Measurements from ENCODE around the gene MYRF. TPM values are rescaled to one million over a fixed set of nuclear protein-coding genes. Genes with fewer than 3 reads are reported as not detected.

The MYRF gene
- total RNA-seq, 1 donor, result 0.36 TPM

- Histone ChIP-seq H3K4me3 (ENCODE audit: insufficient read depth, low read length) (no peak overlapping the region), H3K4me1 (ENCODE audit: insufficient read depth, low read length) (peaks cover 8% of the 10 kb centered on the region), H3K9me3 (ENCODE audit: low read depth, low read length) (no peaks in the 10 kb centered on the region), H3K36me3 (ENCODE audit: insufficient read depth, low read length) (peaks cover 50% of the 10 kb centered on the region), H3K27ac (ENCODE audit: low read depth, low read length) (no peak overlapping the region), H3K4me2 (ENCODE audit: insufficient read depth, low read length) (no peak overlapping the region), H3K27me3 (ENCODE audit: insufficient read depth, low read length) (no peaks in the 10 kb centered on the region), H4K20me1 (ENCODE audit: insufficient read depth, low read length) (no peaks in the 10 kb centered on the region), H2AFZ (ENCODE audit: low read length) (no peak overlapping the region), H3K79me2 (ENCODE audit: insufficient read depth, low read length) (peaks cover 11% of the 10 kb centered on the region)
- TF ChIP-seq CTCF (IDR thresholded peaks at IDR 0.05; ENCODE audit: extremely low read depth, low read depth, low read length), result no peak
- no peak for DNase-seq (ENCODE audit: insufficient read length, low spot score, missing footprints)
These were observed 54.3 kb downstream of the MYRF start for GRCh38 chr11:61806785-61807184.

GRCh38 chr11:61810671-61811175 is 58.3 kb downstream of the MYRF start:
- Histone ChIP-seq H3K36me3 (ENCODE audit: insufficient read depth, low read length) (peaks cover 35% of the 10 kb centered on the region), H3K27ac (ENCODE audit: low read depth, low read length) (no peak overlapping the region), H3K9me3 (ENCODE audit: low read depth, low read length) (no peaks in the 10 kb centered on the region), H3K79me2 (ENCODE audit: insufficient read depth, low read length) (peaks cover 9% of the 10 kb centered on the region), H3K27me3 (ENCODE audit: insufficient read depth, low read length) (no peaks in the 10 kb centered on the region), H3K4me3 (ENCODE audit: insufficient read depth, low read length) (no peak overlapping the region), H4K20me1 (ENCODE audit: insufficient read depth, low read length) (no peaks in the 10 kb centered on the region), H2AFZ (ENCODE audit: low read length) (no peak overlapping the region), H3K4me2 (ENCODE audit: insufficient read depth, low read length) (no peak overlapping the region), H3K4me1 (ENCODE audit: insufficient read depth, low read length) (peaks cover under 1% of the 10 kb centered on the region)
- no peak for TF ChIP-seq CTCF (IDR thresholded peaks at IDR 0.05; ENCODE audit: extremely low read depth, low read depth, low read length)
- no peak for DNase-seq (ENCODE audit: insufficient read length, low spot score, missing footprints)

GRCh38 chr11:61811831-61812230 is 59.4 kb downstream of the MYRF start:
- no peak for DNase-seq (ENCODE audit: insufficient read length, low spot score, missing footprints)
- Histone ChIP-seq H3K36me3 (ENCODE audit: insufficient read depth, low read length) (peaks cover 28% of the 10 kb centered on the region), H3K27ac (ENCODE audit: low read depth, low read length) (no peak overlapping the region), H4K20me1 (ENCODE audit: insufficient read depth, low read length) (no peaks in the 10 kb centered on the region), H3K4me1 (ENCODE audit: insufficient read depth, low read length) (peaks cover 10% of the 10 kb centered on the region), H3K79me2 (ENCODE audit: insufficient read depth, low read length) (peaks cover 11% of the 10 kb centered on the region), H3K27me3 (ENCODE audit: insufficient read depth, low read length) (no peaks in the 10 kb centered on the region), H3K9me3 (ENCODE audit: low read depth, low read length) (no peaks in the 10 kb centered on the region), H2AFZ (ENCODE audit: low read length) (no peak overlapping the region), H3K4me2 (ENCODE audit: insufficient read depth, low read length) (no peak overlapping the region), H3K4me3 (ENCODE audit: insufficient read depth, low read length) (no peak overlapping the region)
- no peak for TF ChIP-seq CTCF (IDR thresholded peaks at IDR 0.05; ENCODE audit: extremely low read depth, low read depth, low read length)

DNA sequence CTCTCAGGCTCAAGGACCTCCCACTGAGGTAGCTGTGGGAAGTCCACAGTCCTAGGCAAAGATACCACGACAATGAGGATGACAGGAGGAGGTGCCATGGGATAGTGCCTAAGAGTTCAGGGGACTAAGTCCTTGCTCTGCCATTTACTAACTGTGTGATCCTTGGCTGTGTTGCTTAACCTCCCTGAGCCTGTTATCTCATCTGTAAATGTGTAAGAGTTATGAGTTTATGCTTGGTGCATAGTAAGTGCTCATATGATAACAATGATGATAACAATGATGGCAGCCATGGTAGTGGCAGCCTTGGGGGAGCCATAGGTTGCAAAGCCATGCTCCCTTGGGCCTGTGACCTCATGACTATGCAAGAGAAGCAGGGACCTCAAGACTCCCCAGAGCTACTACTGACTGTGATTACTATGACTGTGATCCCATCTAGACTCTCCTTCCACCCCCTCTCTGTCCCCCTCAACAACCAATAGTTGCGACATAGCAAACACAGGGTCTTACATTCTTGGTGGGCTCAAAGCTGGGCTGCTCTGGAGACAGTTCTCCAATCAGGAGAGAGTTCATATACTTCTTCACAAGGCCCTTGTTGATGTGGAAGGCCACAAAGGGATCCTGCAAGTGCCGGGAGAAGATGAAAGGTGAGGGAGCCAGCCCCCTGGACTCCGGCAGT is 60.4 kb downstream of the MYRF start:
- no peak overlapping the region for H3K27ac ChIP-seq (ENCODE audit: low read depth, low read length)
- no peak for TF ChIP-seq CTCF (IDR thresholded peaks at IDR 0.05; ENCODE audit: extremely low read depth, low read depth, low read length)
- peaks cover 11% of the 10 kb centered on the region for H3K79me2 ChIP-seq (ENCODE audit: insufficient read depth, low read length)
- H2AFZ ChIP-seq (ENCODE audit: low read length), result no peak overlapping the region
- H3K36me3 ChIP-seq (ENCODE audit: insufficient read depth, low read length), result peaks cover 28% of the 10 kb centered on the region
- peaks cover 18% of the 10 kb centered on the region for H3K4me1 ChIP-seq (ENCODE audit: insufficient read depth, low read length)
- no peak overlapping the region for H3K4me3 ChIP-seq (ENCODE audit: insufficient read depth, low read length)
- DNase-seq (ENCODE audit: insufficient read length, low spot score, missing footprints), result no peak
- no peaks in the 10 kb centered on the region for H3K27me3 ChIP-seq (ENCODE audit: insufficient read depth, low read length)
- H3K9me3 ChIP-seq (ENCODE audit: low read depth, low read length), result no peaks in the 10 kb centered on the region
- H3K4me2 ChIP-seq (ENCODE audit: insufficient read depth, low read length), result no peak overlapping the region
- H4K20me1 ChIP-seq (ENCODE audit: insufficient read depth, low read length), result no peaks in the 10 kb centered on the region

All from osteoblast (primary cell).